K562 (cell line): ENCODE data around the gene GAK. TPM values are rescaled to one million over a fixed set of nuclear protein-coding genes. Genes with fewer than 3 reads are reported as not detected.

Source experiments
- ATAC-seq: fragments of 200-7000 bp; cut with Tn5 transposase; 3 replicates; pipeline ENCODE4 v1.9.1; 2020; ENCODE audit warnings: moderate library complexity
- BruUV-seq: library from RNA; stranded (reverse); fragments of 400-500 nt; replicated peaks from 2 replicates; lab custom pipeline; 2021; lab: Mats Ljungman, UMichigan
- CTCF ChIA-PET: fragments of 300-600 bp; formaldehyde crosslinking; extraction: SDS; loops from one replicate; lab custom pipeline; 2021; ENCODE audit warnings: low intra/inter-chr PET ratio; lab: Yijun Ruan, JAX
- POLR2A ChIA-PET: fragments of 300-600, 350-650 bp; sonication (Branson Sonifier 250); formaldehyde crosslinking; extraction: SDS; loops from one replicate; lab custom pipeline; 2021; ENCODE audit warnings: antibody characterized with exemption, inconsistent platforms; lab: Yijun Ruan, JAX
- DNase-seq, 4 experiments: peaks; one replicate each; pipeline versions ENCODE4 v3.0.0 to v3.0.0-alpha.2; 2011 to 2018; ENCODE audit warnings: low spot score in 3 of 4, mixed read lengths in 3 of 4; ENCODE audit errors: extremely low read depth in 1 of 4
- FAIRE-seq: peaks from 2 replicates; lab custom pipeline; 2011; peaks lifted over from hg19 to GRCh38; lab: Jason Lieb, UNC
- H2AFZ ChIP-seq: 2 replicates; pipeline ENCODE4 v1.6.0; 2011; ENCODE audit warnings: low read depth, low read length, control low read depth, inconsistent platforms
- H3K27ac ChIP-seq: fragments of 200-600 bp; 3 replicates; pipeline ENCODE4 v1.8.0; 2011; ENCODE audit warnings: low read depth, mild to moderate bottlenecking, control low read depth, inconsistent platforms, low read length, moderate library complexity, mixed read lengths; ENCODE audit errors: extremely low read depth
- H3K27me3 ChIP-seq, 2 experiments: fragments of 300-600 bp in 1 of 2; 2 replicates in 1 of 2; 3 replicates in 1 of 2; pipeline versions ENCODE4 v1.6.0 to v1.8.0; 2011; ENCODE audit warnings: inconsistent platforms in 2 of 2, low read length in 2 of 2, mild to moderate bottlenecking in 1 of 2, mixed read lengths in 1 of 2, moderate library complexity in 1 of 2; ENCODE audit not compliant: control insufficient read depth in 2 of 2, insufficient read depth in 2 of 2
- H3K36me3 ChIP-seq: fragments of 300-600 bp; 3 replicates; pipeline ENCODE4 v1.8.0; 2011; ENCODE audit warnings: mild to moderate bottlenecking, low read length, inconsistent platforms; ENCODE audit not compliant: control insufficient read depth, insufficient read depth
- H3K4me1 ChIP-seq, 2 experiments: fragments of 200-600 bp in 1 of 2; replicated peaks in 1 of 2; 2 replicates in 1 of 2; 3 replicates in 1 of 2; pipeline versions ENCODE4 v1.5.1 to v1.8.0; 2011; ENCODE audit warnings: inconsistent platforms in 2 of 2, low read length in 2 of 2, mild to moderate bottlenecking in 1 of 2, mixed read lengths in 1 of 2, moderate library complexity in 1 of 2; ENCODE audit not compliant: control insufficient read depth in 2 of 2, insufficient read depth in 2 of 2
- H3K4me2 ChIP-seq: 2 replicates; pipeline ENCODE4 v1.6.1; 2011; ENCODE audit warnings: low read length, control low read depth, inconsistent platforms, mixed read lengths; ENCODE audit not compliant: insufficient read depth
- H3K4me3 ChIP-seq: fragments of 200-600 bp; sonication (generic), shearing (Covaris generic); 2 replicates; pipeline ENCODE4 v1.5.1; 2016; ENCODE audit warnings: control low read depth, inconsistent platforms
- H3K79me2 ChIP-seq: fragments of 200-600 bp; 3 replicates; pipeline ENCODE4 v1.8.0; 2011; ENCODE audit warnings: low read length, inconsistent platforms; ENCODE audit not compliant: control insufficient read depth, insufficient read depth
- H3K9ac ChIP-seq, 2 experiments: 2 replicates each; pipeline versions ENCODE4 v1.6.0 to v1.6.1; 2011; ENCODE audit warnings: low read depth in 2 of 2, low read length in 2 of 2, control low read depth in 1 of 2, inconsistent platforms in 1 of 2, mild to moderate bottlenecking in 1 of 2, mixed read lengths in 1 of 2; ENCODE audit not compliant: insufficient read depth in 1 of 2
- H3K9me1 ChIP-seq: one replicate; pipeline ENCODE4 v1.6.0; 2011; ENCODE audit warnings: inconsistent platforms, mild to moderate bottlenecking, low read length, moderate library complexity; ENCODE audit not compliant: control insufficient read depth, insufficient read depth
- H3K9me3 ChIP-seq: replicated peaks from 2 replicates; pipeline ENCODE4 v1.5.1; 2011; ENCODE audit warnings: low read depth, low read length, inconsistent platforms; ENCODE audit not compliant: control insufficient read depth, insufficient read depth
- H4K20me1 ChIP-seq: replicated peaks from 2 replicates; pipeline ENCODE4 v1.6.1; 2011; ENCODE audit warnings: low read length, inconsistent platforms, mixed read lengths; ENCODE audit not compliant: control insufficient read depth, insufficient read depth
- BDP1 ChIP-seq: IDR thresholded peaks from 3 replicates; pipeline ENCODE4 v1.6.1; 2011; ENCODE audit not compliant: insufficient read length, insufficient read depth
- CBX3 ChIP-seq, 2 experiments: IDR thresholded peaks; 1 replicate in 1 of 2; 2 replicates in 1 of 2; pipeline ENCODE4 v1.6.1; 2012; ENCODE audit warnings: inconsistent platforms in 2 of 2, low read length in 2 of 2, borderline replicate concordance in 1 of 2, control low read depth in 1 of 2
- CEBPG ChIP-seq, 3 experiments: fragments of 200-800 bp in 1 of 3; sonication (Bioruptor generic) in 1 of 3; sonication (generic) in 1 of 3; formaldehyde crosslinking in 1 of 3; IDR thresholded peaks in 2 of 3; conservative IDR thresholded peaks in 1 of 3; 2 replicates each; pipeline versions ENCODE4 v1.6.1 to v1.8.0; 2016 to 2022; ENCODE audit warnings: missing compliant biosample characterization in 2 of 3, missing genetic modification characterization in 2 of 3, mild to moderate bottlenecking in 1 of 3, missing genetic modification reagents in 1 of 3
- MECOM ChIP-seq: fragments of 250-450 bp; sonication (Bioruptor Pico); IDR thresholded peaks from 2 replicates; pipeline ENCODE4 v1.8.0; 2022; ENCODE audit warnings: inconsistent platforms
- PRPF4 ChIP-seq: fragments of 200-400 bp; formaldehyde crosslinking; IDR thresholded peaks from one replicate; pipeline ENCODE4 v1.6.1; 2017; ENCODE audit warnings: low read length, low read depth, mild to moderate bottlenecking; ENCODE audit not compliant: insufficient read depth, poor library complexity, severe bottlenecking
- PTTG1 ChIP-seq: fragments of 450-650 bp; IDR thresholded peaks from 2 replicates; pipeline ENCODE4 v1.6.1; 2016; ENCODE audit warnings: low read depth, mild to moderate bottlenecking, missing genetic modification characterization, missing compliant biosample characterization
- RAD21 ChIP-seq, 2 experiments: fragments of 250-450 bp in 1 of 2; fragments of 450-650 bp in 1 of 2; sonication (Bioruptor Pico) in 1 of 2; formaldehyde crosslinking in 1 of 2; IDR thresholded peaks in 1 of 2; conservative IDR thresholded peaks in 1 of 2; 2 replicates each; pipeline versions ENCODE4 v1.4.0 to v1.8.0; 2020 to 2022; ENCODE audit warnings: mild to moderate bottlenecking in 2 of 2, moderate library complexity in 1 of 2
- SFPQ ChIP-seq: fragments of 200-400 bp; formaldehyde crosslinking; IDR thresholded peaks from 2 replicates; pipeline ENCODE4 v1.6.1; 2017; ENCODE audit warnings: mild to moderate bottlenecking, low read depth, low read length, moderate library complexity
- TEAD2 ChIP-seq: fragments of 450-650 bp; IDR thresholded peaks from 2 replicates; pipeline ENCODE4 v1.6.1; 2016; ENCODE audit warnings: missing genetic modification characterization, control low read depth, missing compliant biosample characterization
- ZBED1 ChIP-seq: IDR thresholded peaks from 2 replicates; pipeline ENCODE4 v1.6.1; 2014
- ZBTB1 ChIP-seq: sonication (generic); formaldehyde crosslinking; IDR thresholded peaks from 2 replicates; pipeline ENCODE4 v1.8.1; 2023; ENCODE audit warnings: missing genetic modification reagents, low read depth, mild to moderate bottlenecking, borderline replicate concordance
- ZBTB7A ChIP-seq: IDR thresholded peaks from 2 replicates; pipeline ENCODE4 v1.6.1; 2011; ENCODE audit warnings: low read depth, mild to moderate bottlenecking, low read length, moderate library complexity, borderline replicate concordance; ENCODE audit not compliant: control insufficient read depth
- ZNF134 ChIP-seq: fragments of 250-450 bp; sonication (Bioruptor Pico); conservative IDR thresholded peaks from 2 replicates; pipeline ENCODE4 v1.4.0; 2020
- ZNF24 ChIP-seq: fragments of 450-650 bp; IDR thresholded peaks from 2 replicates; pipeline ENCODE4 v1.6.1; 2016
- ZNF785 ChIP-seq: fragments of 250-450 bp; sonication (Bioruptor Pico); IDR thresholded peaks from 2 replicates; pipeline ENCODE4 v1.4.0; 2020; ENCODE audit warnings: mild to moderate bottlenecking
- WGBS: fragments of 100-300 bp; shearing (Covaris generic); methylation state at CpG from one replicate; pipeline ENCODE4 v1.1.6; 2016; ENCODE audit warnings: low coverage, mixed read lengths; ENCODE audit not compliant: insufficient coverage; ENCODE audit errors: missing lambda C conversion rate; 5-methylcytosine and 5-hydroxymethylcytosine counted together
- in situ Hi-C: fragments of 300-500 bp; cut with MboI; formaldehyde crosslinking; loops from 4 replicates; pipeline ENCODE4 v1.15.0; 2018; ENCODE audit warnings: inconsistent platforms, mixed read lengths
- intact Hi-C: fragments of 100-400 bp; cut with micrococcal nuclease; formaldehyde crosslinking; loops from 2 replicates; pipeline ENCODE4 v1.14.2; 2022
- polyA plus RNA-seq, 8 experiments: library from polyadenylated mRNA; depleted of rRNA in 4 of 8; stranded (reverse) in 5 of 8; unstranded in 3 of 8; fragments of >200 nt; fragmentation: Nextera tagmentation in 2 of 8; fragmentation: Illumina TruSeq in 1 of 8; extraction: Ambion mirVana in 2 of 8; extraction: Trizol in 1 of 8; gene quantifications; 2 replicates each; pipeline versions ENCODE4 v1.2.1 to v1.2.3, GENCODE V29; 2011 to 2014; ENCODE audit warnings: inconsistent platforms in 1 of 8, missing spikeins in 1 of 8
- total RNA-seq, 7 experiments: library from RNA; depleted of rRNA in 6 of 7; stranded (reverse); fragments of >200 nt in 6 of 7; fragmentation: Illumina TruSeq in 2 of 7; extraction: Trizol in 2 of 7; gene quantifications; 2 replicates each; pipeline versions ENCODE4 v1.2.1 to v1.2.3, GENCODE V29; 2011 to 2021; ENCODE audit warnings: low replicate concordance in 1 of 7

The GAK gene
- total and polyA plus RNA-seq, 9 of the 15 experiments (the other 6 are each of a cell fraction or from before 2014, with no cell fraction given), result 1.3 to 102 (median 16.2) TPM

DNA sequence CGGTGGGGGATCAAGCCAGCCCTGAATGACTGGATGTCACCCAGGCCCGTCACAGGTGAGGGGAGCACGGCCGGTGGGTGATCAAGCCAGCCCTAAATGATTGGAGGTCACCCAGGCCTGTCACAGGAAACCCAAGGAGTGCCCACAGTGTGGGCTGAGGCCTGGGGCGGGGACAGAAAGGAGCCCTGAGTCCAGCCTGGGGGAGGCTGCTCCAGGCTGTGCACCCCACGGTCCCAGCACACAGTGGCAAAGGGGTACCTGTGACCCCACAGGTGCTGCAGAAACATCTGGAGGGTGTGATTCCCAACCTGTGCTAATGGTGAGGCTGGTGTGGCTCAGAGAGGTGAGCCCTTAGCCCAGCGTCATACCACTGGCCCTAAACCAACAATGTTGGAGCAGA, 100.0 kb downstream of the GAK start:
- Histone ChIP-seq H3K9me1 (no peaks in the 10 kb centered on the region), H3K4me2 (no peak overlapping the region), H3K9me3 (0 out of 2 replicates have a peak, but pooled peaks cover 1% of the 10 kb centered on the region), H3K4me1 (peaks cover 0 to 56% of the 10 kb centered on the region in 2 experiments; a peak in 3 of 5 replicates), H3K27ac (no peak overlapping the region), H3K27me3 (peaks cover 19 to 62% of the 10 kb centered on the region in 2 experiments; a peak in 4 of 5 replicates), H4K20me1 (no peaks in the 10 kb centered on the region), H2AFZ (no peak overlapping the region), H3K79me2 (no peaks in the 10 kb centered on the region), H3K36me3 (no peaks in the 10 kb centered on the region), H3K9ac (no peak overlapping the region), H3K4me3 (no peak overlapping the region)
- FAIRE-seq, result no peak
- in situ Hi-C loops (no loop called here), intact Hi-C loops (no loop called here)
- no peak for ATAC-seq
- no peak for DNase-seq
- TF ChIP-seq CBX3 (IDR thresholded peaks at IDR 0.05; ENCODE audit: borderline replicate concordance in 1 of 2, low read length in 2 of 2) (0 out of 3 replicates have a peak, but pooled peaks of 1 of the 2 experiments have one; percentile 18), ZBTB7A (no peak), ZBTB1 (CRISPR knock-in tag) (no peak)
- no TSS peak for BruUV-seq
- WGBS, result 18% methylated on average over 6 of the region's 7 CpGs
- CTCF ChIA-PET, result no interaction called here
- POLR2A ChIA-PET, result no interaction called here

DNA sequence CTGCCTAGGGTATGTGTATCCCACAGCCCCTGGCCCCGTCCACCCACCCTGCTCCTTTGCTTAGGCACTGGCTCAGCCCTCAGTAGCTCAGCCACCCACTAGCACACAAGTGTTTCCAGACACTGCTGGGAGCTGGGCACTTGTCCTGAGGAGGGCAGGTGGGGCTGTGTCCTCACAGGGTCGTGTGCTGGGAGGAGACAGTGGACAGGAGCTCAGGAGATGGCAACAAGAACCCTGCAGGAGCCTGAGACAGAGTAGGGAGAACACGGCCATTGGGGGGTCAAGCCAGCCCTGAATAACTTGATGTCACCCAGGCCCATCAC, 100.7 kb downstream of the GAK start:
- Histone ChIP-seq H3K36me3 (no peaks in the 10 kb centered on the region), H3K4me3 (no peak overlapping the region), H3K27me3 (peaks cover 19 to 62% of the 10 kb centered on the region in 2 experiments; a peak in 4 of 5 replicates), H3K79me2 (no peaks in the 10 kb centered on the region), H2AFZ (no peak overlapping the region), H3K9me1 (no peaks in the 10 kb centered on the region), H3K9ac (no peak overlapping the region), H3K27ac (no peak overlapping the region), H3K4me1 (peaks cover 0 to 55% of the 10 kb centered on the region in 2 experiments; a peak in 3 of 5 replicates), H3K9me3 (0 out of 2 replicates have a peak, but pooled peaks cover 1% of the 10 kb centered on the region), H4K20me1 (no peaks in the 10 kb centered on the region), H3K4me2 (no peak overlapping the region)
- in situ Hi-C loops, result no loop called here
- ChIA-PET CTCF (no interaction called here), POLR2A (interaction anchor here (0.8 kb wide), 1 partner anchor 13 kb away, joined by 4 read pairs; no protein-coding TSS in a partner anchor)
- intact Hi-C loops, result no loop called here
- DNase-seq (no peak), FAIRE-seq (no peak), ATAC-seq (no peak)
- BruUV-seq, result no TSS peak
- WGBS, result 8% methylated on average over 2 of the region's 3 CpGs
- TF ChIP-seq ZNF134 (CRISPR knock-in tag) (no peak), CEBPG (CRISPR knock-in tag; IDR thresholded peaks at IDR 0.05) (no peak), CEBPG (tag; conservative IDR thresholded peaks at IDR 0.05 in 1 of 2, IDR thresholded peaks at IDR 0.05 in 1 of 2) (no peak), TEAD2 (tag) (no peak), MECOM (CRISPR knock-in tag) (no peak), ZBED1 (no peak), PTTG1 (tag) (no peak), ZNF24 (no peak), RAD21 (CRISPR knock-in tag; conservative IDR thresholded peaks at IDR 0.05 in 1 of 2, IDR thresholded peaks at IDR 0.05 in 1 of 2) (no peak), PRPF4 (no peak), ZNF785 (CRISPR knock-in tag) (no peak), SFPQ (no peak), BDP1 (no peak)
